HepG2 (cell line): ENCODE measurements around the gene ZXDC. TPM values are rescaled to one million over a fixed set of nuclear protein-coding genes. Genes with fewer than 3 reads are reported as not detected.

Experiments used
- ATAC-seq: fragments of 200-7000 bp; cut with Tn5 transposase; 3 replicates; pipeline ENCODE4 v1.9.1; 2020; ENCODE audit warnings: mild to moderate bottlenecking, moderate library complexity
- BruUV-seq: library from RNA; stranded (reverse); fragments of 400-500 nt; replicated peaks from 2 replicates; lab custom pipeline; 2021; lab: Mats Ljungman, UMichigan
- CTCF ChIA-PET: fragments of 300-600 bp; formaldehyde crosslinking; extraction: SDS; loops from one replicate; lab custom pipeline; 2021; ENCODE audit warnings: low total read pairs, inconsistent platforms, low intra/inter-chr PET ratio; lab: Yijun Ruan, JAX
- POLR2A ChIA-PET: fragments of 350-600 bp; sonication (Branson Sonifier 250); formaldehyde crosslinking; loops from one replicate; lab custom pipeline; 2020; ENCODE audit warnings: antibody characterized with exemption, inconsistent platforms; lab: Yijun Ruan, JAX
- DNase-seq: peaks from one replicate; pipeline ENCODE4 v3.0.0-alpha.2; 2015; ENCODE audit warnings: low spot score
- FAIRE-seq: peaks from 3 replicates; lab custom pipeline; 2011; peaks lifted over from hg19 to GRCh38; lab: Jason Lieb, UNC
- H2AFZ ChIP-seq: one replicate; pipeline ENCODE4 v1.6.1; 2011; ENCODE audit warnings: low read length, inconsistent platforms
- H3K27ac ChIP-seq: fragments of 300-600 bp; 3 replicates; pipeline ENCODE4 v1.8.0; 2011; ENCODE audit warnings: mixed run types, mild to moderate bottlenecking, mixed read lengths, low read length, inconsistent platforms; ENCODE audit not compliant: insufficient read depth; ENCODE audit errors: extremely low read length
- H3K27me3 ChIP-seq, 2 experiments: fragments of 200-600 bp in 1 of 2; 2 replicates in 1 of 2; 3 replicates in 1 of 2; pipeline versions ENCODE4 v1.6.0 to v1.8.0; 2011; ENCODE audit warnings: low read length in 2 of 2, mild to moderate bottlenecking in 2 of 2, moderate library complexity in 2 of 2, inconsistent platforms in 1 of 2; ENCODE audit not compliant: insufficient read depth in 2 of 2, control insufficient read depth in 1 of 2
- H3K36me3 ChIP-seq, 2 experiments: fragments of 200-600 bp in 1 of 2; replicated peaks in 1 of 2; 2 replicates in 1 of 2; 3 replicates in 1 of 2; pipeline versions ENCODE4 v1.5.1 to v1.8.0; 2011; ENCODE audit warnings: low read length in 2 of 2, inconsistent platforms in 1 of 2; ENCODE audit not compliant: insufficient read depth in 2 of 2, control insufficient read depth in 1 of 2
- H3K4me1 ChIP-seq: 2 replicates; pipeline ENCODE4 v1.5.1; 2012; ENCODE audit warnings: low read length, inconsistent platforms; ENCODE audit not compliant: insufficient read depth
- H3K4me2 ChIP-seq: 2 replicates; pipeline ENCODE4 v1.6.0; 2011; ENCODE audit warnings: low read depth, low read length, inconsistent platforms
- H3K4me3 ChIP-seq, 3 experiments: fragments of 200-600 bp in 1 of 3; sonication (generic), shearing (Covaris generic) in 1 of 3; replicated peaks in 1 of 3; 2 replicates each; pipeline ENCODE4 v1.5.1; 2011 to 2016; ENCODE audit warnings: low read length in 3 of 3, inconsistent platforms in 2 of 3, low read depth in 2 of 3, mild to moderate bottlenecking in 2 of 3, control low read depth in 1 of 3, mixed read lengths in 1 of 3; ENCODE audit not compliant: insufficient read depth in 1 of 3
- H3K79me2 ChIP-seq: one replicate; pipeline ENCODE4 v1.6.1; 2011; ENCODE audit warnings: low read length, inconsistent platforms; ENCODE audit not compliant: insufficient read depth
- H3K9ac ChIP-seq: 2 replicates; pipeline ENCODE4 v1.6.0; 2011; ENCODE audit warnings: mild to moderate bottlenecking, low read depth, low read length, inconsistent platforms; ENCODE audit not compliant: insufficient read depth
- H3K9me3 ChIP-seq: 2 replicates; pipeline ENCODE4 v1.5.1; 2012; ENCODE audit warnings: mild to moderate bottlenecking, low read length
- H4K20me1 ChIP-seq: 2 replicates; pipeline ENCODE4 v1.6.0; 2011; ENCODE audit warnings: inconsistent platforms, mild to moderate bottlenecking, low read length, moderate library complexity; ENCODE audit not compliant: insufficient read depth
- PRMT3 ChIP-seq: sonication (generic); formaldehyde crosslinking; IDR thresholded peaks from 2 replicates; pipeline ENCODE4 v1.8.1; 2022; ENCODE audit warnings: low read depth, mild to moderate bottlenecking, moderate library complexity, missing genetic modification reagents, borderline replicate concordance
- ZNF660 ChIP-seq: sonication (generic); formaldehyde crosslinking; IDR thresholded peaks from 2 replicates; pipeline ENCODE4 v1.5.1; 2020; ENCODE audit warnings: mild to moderate bottlenecking, low read depth, missing genetic modification reagents, borderline replicate concordance
- ZSCAN30 ChIP-seq: sonication (generic); formaldehyde crosslinking; IDR thresholded peaks from 2 replicates; pipeline ENCODE4 v1.5.0; 2020; ENCODE audit warnings: mild to moderate bottlenecking, missing genetic modification reagents
- ZSCAN9 ChIP-seq: IDR thresholded peaks from 2 replicates; pipeline ENCODE4 v1.6.1; 2016; ENCODE audit warnings: borderline replicate concordance
- WGBS: methylation state at CpG from one replicate; pipeline ENCODE4 v1.1.6; 2017; ENCODE audit warnings: low lambda C conversion rate; 5-methylcytosine and 5-hydroxymethylcytosine counted together
- in situ Hi-C: cut with HindIII; loops from 2 replicates; pipeline ENCODE4 v1.10.0; 2017; ENCODE audit warnings: low pct_unique_long_range_greater_than_20kb; ENCODE audit not compliant: extremely low pct_ligation_motif_present
- intact Hi-C: fragments of 100-400 bp; cut with micrococcal nuclease; formaldehyde crosslinking; loops from one replicate; pipeline ENCODE4 v1.10.0; 2022; ENCODE audit not compliant: unreplicated experiment
- polyA plus RNA-seq, 8 experiments: library from polyadenylated mRNA; depleted of rRNA in 3 of 8; stranded (reverse) in 7 of 8; unstranded in 1 of 8; fragments of >200 nt; fragmentation: Illumina TruSeq in 4 of 8; extraction: Trizol in 4 of 8; gene quantifications; 2 replicates each; pipeline versions ENCODE4 v1.2.1 to v1.2.3, GENCODE V29; 2011 to 2016; ENCODE audit warnings: low read depth in 4 of 8, missing spikeins in 1 of 8, mixed read lengths in 1 of 8; ENCODE audit not compliant: insufficient read depth in 1 of 8
- total RNA-seq, 5 experiments: library from RNA; depleted of rRNA; stranded (reverse); fragments of >200 nt; fragmentation: Illumina TruSeq; extraction: Trizol; gene quantifications; 2 replicates each; pipeline ENCODE4 v1.2.3, GENCODE V29; 2016; ENCODE audit warnings: low read depth in 1 of 5
- TF ChIP-seq, protein P1 (sequence below): sonication (generic); formaldehyde crosslinking; IDR thresholded peaks from 2 replicates; pipeline ENCODE4 v1.4.0; 2020; ENCODE audit warnings: missing genetic modification reagents
- TF ChIP-seq, protein P2 (sequence below): sonication (generic); formaldehyde crosslinking; IDR thresholded peaks from 2 replicates; pipeline ENCODE4 v1.9.0; 2021; ENCODE audit warnings: missing genetic modification reagents, borderline replicate concordance
- TF ChIP-seq, protein P3 (sequence below): sonication (generic); formaldehyde crosslinking; IDR thresholded peaks from 2 replicates; pipeline ENCODE4 v1.5.0; 2020; ENCODE audit warnings: missing genetic modification reagents

Gene ZXDC
- total and polyA plus RNA-seq, 2 of the 13 experiments (the other 11 are each of a cell fraction or from before 2014, with no cell fraction given) = 17.6 to 21.2 TPM

DNA sequence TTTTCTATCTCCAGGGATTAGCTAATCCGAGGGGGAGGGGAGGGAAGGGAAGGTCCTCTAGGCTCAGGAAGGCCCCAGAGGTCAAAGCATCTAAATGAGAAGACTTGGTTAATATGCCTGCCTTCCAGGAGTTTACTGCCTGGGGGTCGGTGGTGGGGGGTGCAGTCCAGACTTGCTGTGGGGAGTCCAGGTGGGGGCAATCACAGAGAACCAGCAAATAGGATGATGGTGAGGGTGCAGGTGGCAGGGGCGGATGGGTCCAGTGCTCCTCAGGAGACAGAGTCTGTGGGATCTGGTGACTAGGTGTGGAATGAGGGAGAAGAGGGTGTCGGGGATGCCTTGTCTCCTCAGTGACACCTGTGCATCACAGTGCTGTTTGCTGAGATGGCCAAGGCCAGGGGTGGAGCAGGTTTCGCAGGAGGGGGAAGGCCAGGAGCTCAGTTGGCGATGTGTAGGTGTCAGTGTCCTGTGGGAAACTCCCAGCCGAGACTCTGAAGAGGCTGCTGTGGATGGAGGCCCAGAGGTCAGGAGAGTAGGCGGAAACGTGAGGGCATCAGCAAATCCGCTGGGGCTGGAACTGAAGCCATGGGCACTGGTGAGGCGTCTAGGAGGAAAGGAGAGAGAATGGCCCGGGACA lies 72.9 kb downstream of the ZXDC start:
- FAIRE-seq = no peak
- H3K9me3 ChIP-seq = no peaks in the 10 kb centered on the region
- BruUV-seq = no TSS peak
- TF ChIP-seq PRMT3 (CRISPR knock-in tag) (no peak), ZSCAN9 (CRISPR knock-in tag) (no peak), ZSCAN30 (no peak), ZNF660 (no peak)
- TF ChIP-seq, protein P1, sequence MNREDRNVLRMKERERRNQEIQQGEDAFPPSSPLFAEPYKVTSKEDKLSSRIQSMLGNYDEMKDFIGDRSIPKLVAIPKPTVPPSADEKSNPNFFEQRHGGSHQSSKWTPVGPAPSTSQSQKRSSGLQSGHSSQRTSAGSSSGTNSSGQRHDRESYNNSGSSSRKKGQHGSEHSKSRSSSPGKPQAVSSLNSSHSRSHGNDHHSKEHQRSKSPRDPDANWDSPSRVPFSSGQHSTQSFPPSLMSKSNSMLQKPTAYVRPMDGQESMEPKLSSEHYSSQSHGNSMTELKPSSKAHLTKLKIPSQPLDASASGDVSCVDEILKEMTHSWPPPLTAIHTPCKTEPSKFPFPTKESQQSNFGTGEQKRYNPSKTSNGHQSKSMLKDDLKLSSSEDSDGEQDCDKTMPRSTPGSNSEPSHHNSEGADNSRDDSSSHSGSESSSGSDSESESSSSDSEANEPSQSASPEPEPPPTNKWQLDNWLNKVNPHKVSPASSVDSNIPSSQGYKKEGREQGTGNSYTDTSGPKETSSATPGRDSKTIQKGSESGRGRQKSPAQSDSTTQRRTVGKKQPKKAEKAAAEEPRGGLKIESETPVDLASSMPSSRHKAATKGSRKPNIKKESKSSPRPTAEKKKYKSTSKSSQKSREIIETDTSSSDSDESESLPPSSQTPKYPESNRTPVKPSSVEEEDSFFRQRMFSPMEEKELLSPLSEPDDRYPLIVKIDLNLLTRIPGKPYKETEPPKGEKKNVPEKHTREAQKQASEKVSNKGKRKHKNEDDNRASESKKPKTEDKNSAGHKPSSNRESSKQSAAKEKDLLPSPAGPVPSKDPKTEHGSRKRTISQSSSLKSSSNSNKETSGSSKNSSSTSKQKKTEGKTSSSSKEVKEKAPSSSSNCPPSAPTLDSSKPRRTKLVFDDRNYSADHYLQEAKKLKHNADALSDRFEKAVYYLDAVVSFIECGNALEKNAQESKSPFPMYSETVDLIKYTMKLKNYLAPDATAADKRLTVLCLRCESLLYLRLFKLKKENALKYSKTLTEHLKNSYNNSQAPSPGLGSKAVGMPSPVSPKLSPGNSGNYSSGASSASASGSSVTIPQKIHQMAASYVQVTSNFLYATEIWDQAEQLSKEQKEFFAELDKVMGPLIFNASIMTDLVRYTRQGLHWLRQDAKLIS (CRISPR knock-in tag) = no peak
- TF ChIP-seq, protein P2, sequence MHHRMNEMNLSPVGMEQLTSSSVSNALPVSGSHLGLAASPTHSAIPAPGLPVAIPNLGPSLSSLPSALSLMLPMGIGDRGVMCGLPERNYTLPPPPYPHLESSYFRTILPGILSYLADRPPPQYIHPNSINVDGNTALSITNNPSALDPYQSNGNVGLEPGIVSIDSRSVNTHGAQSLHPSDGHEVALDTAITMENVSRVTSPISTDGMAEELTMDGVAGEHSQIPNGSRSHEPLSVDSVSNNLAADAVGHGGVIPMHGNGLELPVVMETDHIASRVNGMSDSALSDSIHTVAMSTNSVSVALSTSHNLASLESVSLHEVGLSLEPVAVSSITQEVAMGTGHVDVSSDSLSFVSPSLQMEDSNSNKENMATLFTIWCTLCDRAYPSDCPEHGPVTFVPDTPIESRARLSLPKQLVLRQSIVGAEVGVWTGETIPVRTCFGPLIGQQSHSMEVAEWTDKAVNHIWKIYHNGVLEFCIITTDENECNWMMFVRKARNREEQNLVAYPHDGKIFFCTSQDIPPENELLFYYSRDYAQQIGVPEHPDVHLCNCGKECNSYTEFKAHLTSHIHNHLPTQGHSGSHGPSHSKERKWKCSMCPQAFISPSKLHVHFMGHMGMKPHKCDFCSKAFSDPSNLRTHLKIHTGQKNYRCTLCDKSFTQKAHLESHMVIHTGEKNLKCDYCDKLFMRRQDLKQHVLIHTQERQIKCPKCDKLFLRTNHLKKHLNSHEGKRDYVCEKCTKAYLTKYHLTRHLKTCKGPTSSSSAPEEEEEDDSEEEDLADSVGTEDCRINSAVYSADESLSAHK (CRISPR knock-in tag) = no peak
- TF ChIP-seq, protein P3, sequence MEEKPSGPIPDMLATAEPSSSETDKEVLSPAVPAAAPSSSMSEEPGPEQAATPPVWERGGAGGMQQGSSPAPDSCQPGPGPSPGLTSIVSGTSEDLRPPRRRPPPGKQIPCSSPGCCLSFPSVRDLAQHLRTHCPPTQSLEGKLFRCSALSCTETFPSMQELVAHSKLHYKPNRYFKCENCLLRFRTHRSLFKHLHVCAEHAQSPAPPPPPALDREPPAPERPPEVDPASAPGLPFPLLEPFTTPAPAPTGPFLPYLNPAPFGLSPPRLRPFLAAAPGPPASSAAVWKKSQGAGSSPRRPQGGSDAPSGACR (CRISPR knock-in tag) = no peak
- TF ChIP-seq, all 625 proteins: peak for 0
- no peak overlapping the region for H3K4me2 ChIP-seq
- no peaks in the 10 kb centered on the region for H3K79me2 ChIP-seq
- POLR2A ChIA-PET = no interaction called here
- DNase-seq = no peak
- no peak overlapping the region for H2AFZ ChIP-seq
- CTCF ChIA-PET = no interaction called here
- intact Hi-C loops (no loop called here), in situ Hi-C loops (no loop called here)
- H3K9ac ChIP-seq = no peak overlapping the region
- no peak for ATAC-seq
- H3K36me3 ChIP-seq = no peaks in the 10 kb centered on the region
- H3K4me3 ChIP-seq = no peak overlapping the region
- peaks cover 2 to 36% of the 10 kb centered on the region in 2 experiments; a peak in 4 of 5 replicates for H3K27me3 ChIP-seq
- H3K27ac ChIP-seq = no peak overlapping the region
- 45% methylated on average over 12 of the region's 12 CpGs for WGBS
- no peaks in the 10 kb centered on the region for H4K20me1 ChIP-seq
- H3K4me1 ChIP-seq = no peaks in the 10 kb centered on the region
